GM18511 (cell line): ENCODE measurements around the gene CSTPP1.
"Not testable (repeated sequence)": the region's sequence is repeated elsewhere in the genome, so short reads cannot be mapped to it uniquely, and the experiment has no call there.

ENCODE experiments used
- ATAC-seq: cut with Tn5 transposase; IDR thresholded peaks from one replicate; pipeline ENCODE4 v1.9.1; 2021; ENCODE audit warnings: mild to moderate bottlenecking, moderate library complexity; ENCODE audit not compliant: unreplicated experiment

Gene CSTPP1

GRCh38 chr11:47087801-47088200 lies 151.2 kb downstream of the CSTPP1 start:
- no peak for ATAC-seq

DNA sequence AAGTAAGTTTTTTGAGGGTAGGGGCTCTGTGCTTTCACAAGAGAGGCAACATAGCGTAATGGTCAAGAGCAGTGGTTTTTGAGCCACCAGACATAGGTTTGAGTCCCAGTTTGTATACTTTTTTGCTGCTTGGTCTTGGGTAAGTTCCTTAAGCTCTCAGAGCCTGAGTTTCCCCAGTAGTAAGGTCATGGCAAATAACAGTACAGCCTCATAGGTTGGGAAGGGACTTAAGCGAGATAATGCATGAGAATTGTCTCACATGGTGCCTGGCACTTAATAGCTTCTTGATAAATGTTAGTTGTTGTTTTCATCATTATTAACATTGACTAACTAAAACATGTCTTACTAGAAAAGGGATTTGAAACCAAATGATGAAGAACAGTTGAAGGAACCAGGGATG lies 157.0 kb downstream of the CSTPP1 start:
- ATAC-seq, result no peak

DNA sequence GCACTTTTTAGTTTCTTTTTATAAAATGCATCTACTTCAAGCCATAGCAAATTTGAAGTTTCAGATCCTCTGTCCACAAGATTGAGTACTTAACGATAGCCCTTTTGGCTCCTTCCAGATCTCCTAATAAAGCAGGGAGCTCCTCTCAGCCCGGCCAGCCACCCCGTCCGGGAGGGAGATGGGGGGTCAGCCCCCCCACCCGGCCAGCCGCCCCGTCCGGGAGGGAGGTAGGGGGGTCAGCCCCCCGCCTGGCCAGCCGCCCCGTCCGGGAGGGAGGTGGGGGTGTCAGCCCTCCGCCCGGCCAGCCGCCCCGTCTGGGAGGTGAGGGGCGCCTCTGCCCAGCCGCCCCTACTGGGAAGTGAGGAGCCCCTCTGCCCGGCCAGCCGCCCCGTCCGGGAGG lies 160.3 kb downstream of the CSTPP1 start:
- not testable (repeated sequence) for ATAC-seq

- not testable (repeated sequence) for ATAC-seq
Observed at GRCh38 chr11:47098223-47098622, 161.7 kb downstream of the CSTPP1 start.

DNA sequence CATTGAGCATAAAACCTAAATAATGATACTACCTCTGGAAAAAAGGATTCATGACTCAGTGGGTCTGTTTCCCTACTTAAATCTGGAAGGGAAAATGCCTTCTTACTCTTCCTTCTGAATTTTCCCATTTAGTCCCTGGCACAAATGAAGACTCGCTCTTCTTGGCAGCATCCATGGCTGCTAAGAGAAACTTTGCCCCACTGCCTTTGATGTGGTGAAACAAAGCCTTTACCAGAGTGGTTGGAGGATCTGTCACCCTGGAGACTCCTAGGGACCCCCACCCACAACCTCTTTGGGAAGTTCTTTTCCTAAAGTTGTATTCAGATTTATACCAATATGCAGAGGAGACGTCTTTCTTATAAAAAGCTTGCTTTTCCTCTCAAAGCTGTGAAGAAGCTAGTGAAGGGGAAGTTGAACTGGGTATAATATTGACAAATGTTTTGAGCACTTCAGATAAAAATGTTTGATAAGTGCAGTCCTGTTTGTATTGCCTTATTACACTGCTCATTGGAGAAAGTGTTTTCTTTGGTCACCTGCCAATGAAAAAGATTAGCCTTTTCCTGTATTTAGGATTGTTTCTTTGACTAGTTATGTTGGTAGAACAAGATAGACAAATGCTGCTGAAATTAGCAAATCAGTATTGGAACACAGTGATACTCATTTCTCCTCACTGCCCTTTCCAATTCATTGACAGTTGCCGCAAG lies 162.8 kb downstream of the CSTPP1 start:
- no peak for ATAC-seq

GRCh38 chr11:47099918-47100315 lies 163.4 kb downstream of the CSTPP1 start:
- no peak for ATAC-seq

DNA sequence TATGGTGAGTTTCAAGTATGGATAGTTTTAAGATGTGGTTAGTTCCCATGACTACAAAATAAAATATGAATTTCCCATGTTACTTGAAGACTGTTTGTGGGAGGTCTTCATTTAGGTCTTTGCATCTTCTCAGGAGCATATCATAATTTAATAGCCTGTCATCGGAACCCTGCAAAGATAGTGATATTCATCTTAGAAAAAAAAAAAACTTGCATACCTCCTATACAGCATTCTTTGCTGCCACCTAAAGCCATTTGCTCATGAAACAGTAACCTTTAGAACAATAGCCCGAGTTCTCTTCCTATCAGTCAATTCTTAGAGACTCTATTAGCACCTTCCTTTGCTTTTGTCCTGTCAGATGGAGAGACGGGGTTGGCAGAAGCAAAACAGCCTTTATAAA lies 164.8 kb downstream of the CSTPP1 start:
- ATAC-seq, result no peak

DNA sequence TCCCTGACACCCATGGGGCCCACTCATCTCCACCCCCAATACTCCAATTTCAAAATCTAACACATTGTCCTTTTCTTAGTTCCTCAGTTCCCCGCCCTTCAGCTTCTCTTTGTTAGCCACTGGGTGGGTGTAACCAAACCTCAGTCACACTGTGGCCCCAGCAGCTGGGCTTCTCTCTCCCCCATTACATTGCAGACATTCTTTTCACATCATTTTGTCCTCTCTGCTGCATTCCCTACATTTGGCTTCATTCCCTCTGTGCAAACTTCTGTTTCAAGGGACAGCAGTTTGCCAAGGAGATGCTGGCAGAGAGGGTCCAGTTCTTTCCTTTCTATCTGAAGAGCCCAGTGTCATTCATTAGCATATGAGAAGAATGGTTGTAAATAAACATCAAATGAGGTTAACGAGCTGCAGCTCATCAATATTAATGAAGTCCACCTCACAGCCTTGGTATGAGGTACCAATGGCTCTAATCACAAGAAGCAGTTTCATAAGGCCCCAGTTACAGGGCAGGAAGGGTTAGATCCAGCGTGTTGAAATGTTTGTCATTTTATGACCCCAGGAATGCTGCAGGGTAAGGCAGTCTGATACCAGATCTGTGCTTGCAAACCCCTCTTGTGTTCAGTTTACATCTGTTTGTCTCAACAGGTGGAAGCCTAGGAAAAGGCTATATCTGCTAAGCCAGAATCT lies 167.8 kb downstream of the CSTPP1 start:
- ATAC-seq, result no peak

- ATAC-seq, result no peak
Observed at GRCh38 chr11:47105541-47105940, 169.0 kb downstream of the CSTPP1 start.

DNA sequence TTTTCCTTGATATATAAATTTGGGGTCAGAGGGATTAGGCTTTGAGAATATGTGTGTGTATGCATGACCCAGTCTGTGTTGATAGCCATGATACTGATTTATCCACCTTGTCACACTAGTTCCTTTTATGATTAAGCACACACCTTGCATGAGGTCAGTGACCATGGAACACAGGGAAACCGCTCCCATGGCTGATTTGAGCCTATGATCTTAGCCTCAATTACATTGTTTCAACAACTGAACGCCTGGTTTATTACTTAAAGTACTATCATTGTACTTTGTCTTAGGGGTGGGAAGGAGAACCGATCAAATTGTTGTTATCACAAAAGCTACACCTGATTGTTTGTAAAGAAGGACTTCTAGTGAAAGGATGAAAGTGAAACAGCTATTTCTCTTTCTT lies 169.4 kb downstream of the CSTPP1 start:
- no peak for ATAC-seq

DNA sequence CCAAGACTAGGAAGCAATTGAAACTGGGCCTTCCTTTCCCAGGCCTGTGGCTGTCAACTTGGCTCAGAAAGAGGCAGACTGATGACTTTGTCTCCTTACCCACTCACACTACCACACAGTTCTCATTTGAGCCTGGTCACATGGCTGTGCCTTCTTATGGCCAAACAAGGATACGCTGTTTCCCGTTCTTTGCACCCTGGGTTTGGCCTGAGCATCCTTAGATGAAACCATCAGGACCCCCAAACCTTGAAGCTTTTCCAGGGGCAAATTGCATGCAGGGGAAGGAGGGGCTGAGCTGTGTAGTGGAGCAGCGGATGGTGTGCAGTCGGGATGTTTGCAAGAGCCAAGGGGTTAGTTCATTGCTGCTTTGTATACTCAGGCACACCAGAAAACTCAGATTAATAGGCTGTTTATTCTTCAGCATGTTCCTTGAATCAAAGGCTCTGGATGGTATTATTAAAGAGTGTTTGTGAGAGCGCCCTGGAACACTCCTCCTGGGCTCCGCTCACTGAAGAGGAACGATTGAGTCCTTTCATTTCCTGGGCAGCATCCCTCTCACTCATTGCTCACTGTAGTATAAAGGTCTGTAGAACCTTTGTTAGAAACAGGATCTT lies 170.3 kb downstream of the CSTPP1 start:
- ATAC-seq, result no peak

GRCh38 chr11:47107744-47108143 lies 171.2 kb downstream of the CSTPP1 start:
- no peak for ATAC-seq

DNA sequence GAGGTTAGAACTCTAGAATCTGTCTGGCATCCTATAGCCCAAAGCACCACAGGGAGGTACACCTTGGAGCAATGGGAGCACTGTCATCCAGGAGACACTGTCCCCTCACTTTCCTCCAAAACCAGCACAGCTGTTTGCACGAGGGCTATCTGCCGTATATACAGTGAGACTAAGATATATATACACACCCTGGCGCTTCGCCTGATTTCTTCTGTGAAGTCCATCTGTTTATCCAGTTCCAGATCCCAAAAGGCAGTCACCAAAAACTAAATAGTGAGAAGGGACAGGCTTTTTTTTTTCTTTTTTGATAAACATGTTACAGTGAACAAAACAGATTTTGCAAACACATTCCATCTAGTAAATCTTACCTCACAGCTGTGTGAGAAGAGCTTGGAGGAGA lies 171.7 kb downstream of the CSTPP1 start:
- no peak for ATAC-seq

- no peak for ATAC-seq
Observed at GRCh38 chr11:47109051-47109726, 172.6 kb downstream of the CSTPP1 start.

GRCh38 chr11:47109727-47110246 lies 173.2 kb downstream of the CSTPP1 start:
- no peak for ATAC-seq

- peak; percentile 92 for ATAC-seq
Observed at GRCh38 chr11:47111318-47111804, 174.8 kb downstream of the CSTPP1 start.

DNA sequence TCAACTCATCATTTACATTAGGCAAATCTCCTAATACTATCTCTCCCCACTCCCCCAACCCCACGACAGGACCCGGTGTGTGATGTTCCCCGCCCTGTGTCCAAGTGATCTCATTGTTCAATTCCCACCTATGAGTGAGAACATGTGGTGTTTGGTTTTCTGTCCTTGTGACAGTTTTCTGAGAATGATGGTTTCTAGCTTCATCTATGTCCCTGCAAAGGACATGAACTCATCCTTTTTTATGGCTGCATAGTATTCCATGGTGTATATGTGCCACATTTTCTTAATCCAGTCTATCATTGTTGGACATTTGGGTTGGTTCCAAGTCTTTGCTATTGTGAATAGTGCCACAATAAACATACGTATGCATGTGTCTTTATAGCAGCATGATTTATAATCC lies 176.4 kb downstream of the CSTPP1 start:
- not testable (repeated sequence) for ATAC-seq

GRCh38 chr11:47118958-47119688 lies 182.6 kb downstream of the CSTPP1 start:
- not testable (repeated sequence) for ATAC-seq

- ATAC-seq, result no peak
Observed at GRCh38 chr11:47121056-47121455, 184.5 kb downstream of the CSTPP1 start.

DNA sequence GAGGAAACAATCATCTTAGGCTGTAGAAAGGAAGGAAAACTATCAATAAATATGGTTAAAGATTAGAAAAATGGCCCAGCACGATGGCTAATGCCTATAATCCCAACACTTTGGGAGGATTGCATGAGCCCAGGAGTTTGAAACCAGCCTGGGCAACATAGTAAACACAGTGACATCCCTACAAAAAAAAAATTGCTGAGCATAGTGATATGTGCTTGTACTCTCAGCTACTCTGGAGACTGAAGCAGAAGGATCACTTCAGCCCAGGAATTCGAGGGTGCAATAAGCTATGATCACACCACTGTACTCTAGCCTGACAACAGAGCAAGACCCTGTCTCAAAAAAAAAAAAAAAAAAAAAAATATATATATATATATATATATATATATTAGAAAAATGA lies 185.2 kb downstream of the CSTPP1 start:
- no peak for ATAC-seq

DNA sequence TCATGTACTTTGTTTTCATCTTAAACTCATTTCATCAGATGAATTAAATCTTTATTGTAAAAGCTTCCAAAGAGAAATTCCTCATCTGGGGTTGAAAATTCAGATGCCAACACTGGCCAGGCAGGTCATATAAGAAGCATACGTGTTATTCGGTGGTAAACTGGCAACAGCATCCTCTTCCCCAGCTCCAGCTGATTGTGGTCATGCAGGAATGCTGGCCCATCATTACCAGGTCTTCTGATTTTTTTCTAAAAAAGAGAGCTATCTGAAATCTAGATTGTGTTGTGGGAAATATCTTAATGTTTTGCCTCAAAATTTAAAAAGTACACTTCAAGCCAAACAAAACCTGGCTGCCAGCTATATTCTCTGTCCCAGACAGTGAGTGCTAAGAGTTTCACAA lies 186.5 kb downstream of the CSTPP1 start:
- ATAC-seq, result no peak
